Activated effector memory CD4-positive, alpha-beta T cell treated with Interleukin-2 at 50 U/mL for 16 hours (primary cell): ENCODE results near the gene CD28.
"Not testable (repeated sequence)": the region's sequence is repeated elsewhere in the genome, so short reads cannot be mapped to it uniquely, and the experiment has no call there.

ENCODE experiments used
- DNase-seq: peaks from one replicate; pipeline ENCODE4 v3.0.0-alpha.2; 2020

The CD28 gene

DNA sequence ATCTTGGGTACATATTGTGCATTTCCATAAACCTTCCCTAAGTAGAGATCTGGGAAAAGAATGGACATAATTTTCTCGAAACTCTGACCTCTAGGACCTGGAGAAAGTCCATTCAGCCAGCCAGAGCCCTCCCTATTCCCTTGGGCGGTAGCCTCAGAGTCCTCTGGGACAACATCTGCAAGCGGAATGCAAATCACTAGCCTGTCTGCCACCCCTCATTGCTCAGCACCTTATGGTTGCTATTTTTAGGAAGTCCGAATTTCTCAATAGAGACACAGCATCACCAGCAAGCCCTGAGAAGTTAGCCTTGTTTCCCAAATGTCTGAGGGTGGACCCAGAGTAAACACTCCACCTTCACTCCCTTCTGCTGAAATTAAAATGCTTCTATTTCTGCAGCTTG, 17.6 kb upstream of the CD28 start:
- no peak for DNase-seq

DNA sequence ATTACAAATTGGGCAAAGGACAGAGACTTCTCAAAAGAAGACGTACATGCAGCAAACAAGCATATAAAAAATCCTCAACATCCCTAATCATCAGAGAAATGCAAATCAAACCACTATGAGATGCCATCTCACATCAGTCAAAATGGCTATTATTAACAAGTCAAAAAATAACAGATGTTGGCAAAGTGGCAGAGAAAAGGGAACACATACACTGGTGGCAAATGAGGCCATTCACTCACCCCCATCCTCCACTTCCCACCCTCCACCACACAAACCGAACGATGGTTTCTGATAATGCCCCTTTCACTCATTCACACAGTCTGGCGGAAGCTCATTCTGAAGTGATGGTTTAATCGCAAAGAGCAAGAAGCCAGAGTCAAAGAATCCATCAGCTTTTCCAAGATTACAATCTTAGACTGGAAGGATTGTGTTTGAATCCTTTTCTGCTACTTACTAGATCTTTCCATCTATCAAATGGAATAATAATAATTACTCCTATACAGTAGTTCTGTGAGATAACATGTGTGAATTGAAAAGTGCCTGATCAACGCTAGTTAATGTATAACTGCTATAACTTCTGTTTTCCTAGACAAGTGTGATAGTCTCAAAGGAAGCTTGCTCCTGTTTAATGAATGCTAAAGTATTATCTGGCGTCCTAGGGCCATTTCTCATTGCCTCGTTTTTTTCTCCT, 16.9 kb upstream of the CD28 start:
- no peak for DNase-seq

DNA sequence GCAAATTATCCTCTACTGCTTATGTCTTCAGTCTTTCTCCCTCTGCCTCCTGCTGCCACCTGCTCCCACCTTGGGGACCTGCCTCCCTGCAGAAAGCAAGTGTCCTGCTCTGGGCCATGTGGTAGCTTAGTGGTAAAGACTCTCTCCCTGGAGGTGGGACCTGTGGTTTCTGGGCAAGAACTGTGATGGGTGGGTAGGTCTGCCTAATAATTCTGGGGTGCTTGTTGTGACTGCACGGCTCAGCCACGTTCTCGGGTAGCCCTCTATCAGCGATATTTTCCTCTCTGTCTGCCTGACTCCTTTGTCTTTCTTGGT, 16.4 kb upstream of the CD28 start:
- DNase-seq, result no peak

DNA sequence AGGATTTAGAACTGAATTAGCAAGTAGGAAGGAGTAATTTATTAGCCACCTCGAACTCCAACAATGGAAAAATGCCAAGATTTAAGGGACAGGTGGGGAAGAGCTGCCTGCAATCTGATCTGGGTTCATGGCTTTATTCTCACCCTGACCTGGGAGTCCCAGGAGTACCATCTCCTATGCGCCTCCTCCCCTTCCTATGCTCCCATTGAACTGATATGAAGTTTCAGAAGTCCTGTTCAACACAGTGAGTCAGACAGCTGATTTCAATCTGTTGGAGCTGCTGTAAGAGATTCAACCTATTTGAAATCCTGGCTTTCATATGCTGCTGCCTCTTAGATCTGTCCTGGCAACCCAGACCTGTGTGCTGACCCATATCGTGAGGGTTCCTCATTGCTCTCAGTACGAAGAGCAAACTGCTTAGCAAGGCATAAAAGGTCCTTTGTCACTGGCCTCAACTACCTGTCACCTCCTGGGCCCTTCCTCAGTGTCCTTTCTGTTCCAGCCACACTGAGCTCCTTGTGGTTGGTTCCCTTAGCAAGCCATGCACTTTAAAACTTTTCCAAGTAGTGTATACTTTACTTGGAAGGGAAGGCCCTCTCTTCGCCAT, 15.9 kb upstream of the CD28 start:
- no peak for DNase-seq

DNA sequence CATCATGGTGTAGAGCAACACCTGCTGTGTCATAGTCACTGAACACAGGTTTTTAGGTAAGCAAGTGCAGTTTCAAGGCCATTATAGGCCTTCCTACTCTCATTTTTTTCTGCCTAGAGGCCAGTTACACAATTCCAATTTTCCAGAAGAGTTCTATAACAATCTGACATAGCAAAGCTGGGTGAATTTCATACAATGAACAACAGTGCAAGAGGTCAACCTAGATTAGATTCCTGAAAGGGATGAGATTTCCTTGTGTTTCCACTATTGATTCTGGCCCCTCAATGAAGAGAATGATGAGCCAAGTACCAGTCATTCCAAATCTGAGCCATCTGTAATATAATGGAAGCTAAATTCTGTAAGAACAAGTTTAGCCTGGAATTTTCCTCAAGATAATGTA, 15.3 kb upstream of the CD28 start:
- no peak for DNase-seq

DNA sequence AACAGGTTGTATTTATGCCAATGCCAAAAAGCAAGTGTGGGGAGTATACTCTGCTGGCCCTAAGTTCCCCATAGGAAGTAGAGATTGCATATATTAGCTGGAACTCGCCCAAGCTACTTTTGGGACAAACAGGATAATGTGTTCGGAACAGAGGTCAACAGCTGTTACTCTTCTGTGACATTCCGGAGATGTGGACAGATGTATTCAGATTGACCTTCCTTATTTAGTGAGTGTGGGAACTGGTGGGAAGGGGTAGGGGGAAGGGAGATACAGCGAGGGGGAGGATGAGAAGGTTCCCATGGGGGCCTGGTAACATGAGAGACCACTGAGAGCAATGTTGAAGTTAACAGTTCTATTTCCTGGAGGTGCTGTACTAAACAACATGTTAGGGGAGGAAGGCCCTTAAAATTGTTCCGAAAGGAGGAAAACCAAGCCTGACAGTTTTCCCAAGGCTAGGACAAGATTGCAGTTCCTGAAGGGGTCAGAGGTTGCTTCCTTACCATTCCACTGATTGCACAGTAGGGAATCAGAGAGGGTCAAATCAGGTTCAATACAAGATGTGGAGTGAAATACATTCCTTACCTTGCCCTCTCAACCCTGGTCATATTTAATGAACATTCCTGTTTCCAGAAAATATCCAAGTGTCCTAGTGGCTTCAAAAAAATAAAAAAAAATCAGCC, 14.3 kb upstream of the CD28 start:
- DNase-seq, result no peak

DNA sequence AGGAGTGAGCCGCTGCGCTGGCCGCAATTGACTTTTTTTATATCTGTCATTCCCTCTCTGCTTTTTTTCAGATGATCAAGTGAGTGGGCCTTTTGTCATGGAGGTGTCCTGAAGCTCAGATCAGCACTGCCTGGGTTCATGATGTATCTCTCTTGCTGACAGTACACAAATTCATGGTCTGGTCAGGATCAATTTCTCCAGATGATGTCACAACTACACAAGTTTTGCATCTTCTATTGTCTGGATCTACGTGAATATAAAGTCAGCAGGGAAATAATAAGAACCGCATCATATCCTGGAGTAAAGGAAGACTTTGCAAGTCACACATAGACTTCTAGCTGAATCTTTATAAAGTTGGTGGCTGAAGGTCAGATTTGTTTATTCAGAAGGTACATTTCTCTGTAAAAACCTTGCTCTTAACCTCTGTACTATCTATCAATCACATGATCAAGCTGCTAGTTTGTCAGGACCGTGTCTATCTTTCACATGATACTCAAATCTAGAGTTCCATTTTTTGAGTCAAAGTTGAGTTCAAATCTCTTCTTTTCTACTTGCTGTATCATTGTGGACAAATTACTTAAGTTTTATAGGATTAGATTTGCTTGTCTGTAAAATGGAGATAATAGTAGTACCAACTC, 13.1 kb upstream of the CD28 start:
- DNase-seq, result no peak

DNA sequence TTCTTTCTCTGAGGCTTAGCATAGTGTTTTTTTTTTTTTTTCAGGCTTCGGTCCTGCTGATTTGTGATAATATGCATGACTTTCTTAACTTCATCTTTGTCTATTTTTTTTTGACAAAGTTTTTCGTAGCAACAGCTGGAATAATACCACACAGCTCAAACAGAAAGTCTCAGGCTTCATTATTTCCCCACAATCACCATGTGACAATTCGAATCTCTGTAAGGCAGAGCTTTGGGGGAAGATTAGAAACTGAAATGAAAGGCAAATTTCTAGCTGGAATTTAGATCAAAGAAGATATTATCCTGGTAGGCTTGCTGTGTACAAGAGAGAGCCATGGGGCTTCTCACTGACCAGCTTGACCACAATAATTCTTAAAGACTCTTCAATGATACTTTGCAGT, 12.2 kb upstream of the CD28 start:
- no peak for DNase-seq

DNA sequence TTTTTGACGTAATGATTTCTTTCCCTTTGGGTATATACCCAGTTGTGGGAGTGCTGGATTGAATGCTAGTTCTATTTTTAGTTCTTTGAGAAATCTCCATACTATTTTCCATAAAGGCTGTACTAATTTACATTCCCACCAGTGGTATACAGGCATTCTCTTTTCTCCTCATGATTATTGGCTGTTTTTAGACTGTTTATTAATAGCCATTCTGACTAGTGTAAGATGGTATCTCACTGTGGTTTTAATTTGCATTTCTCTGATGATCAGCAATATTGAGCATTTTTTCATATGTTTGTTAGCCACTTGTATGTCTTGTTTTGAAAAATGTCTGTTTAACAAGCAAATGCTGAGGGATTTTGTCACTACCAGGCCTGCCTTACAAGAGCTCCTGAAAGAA, 9.2 kb upstream of the CD28 start:
- DNase-seq, result no peak

DNA sequence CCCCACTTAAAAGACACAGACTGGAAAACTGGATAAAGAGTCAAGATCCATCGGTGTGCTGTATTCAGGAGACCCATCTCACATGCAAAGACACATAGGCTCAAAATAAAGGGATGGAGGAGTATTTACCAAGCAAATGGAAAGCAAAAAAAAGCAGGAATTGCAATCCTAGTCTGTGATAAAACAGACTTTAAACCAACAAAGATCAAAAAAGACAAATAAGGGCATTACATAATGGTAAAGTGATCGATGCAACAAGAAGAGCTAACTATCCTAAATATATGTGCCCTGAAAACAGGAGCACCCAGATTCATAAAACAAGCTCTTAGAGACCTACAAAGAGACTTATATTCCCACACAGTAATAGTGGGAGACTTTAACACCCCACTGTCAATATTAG, 8.7 kb upstream of the CD28 start:
- DNase-seq, result not testable (repeated sequence)

DNA sequence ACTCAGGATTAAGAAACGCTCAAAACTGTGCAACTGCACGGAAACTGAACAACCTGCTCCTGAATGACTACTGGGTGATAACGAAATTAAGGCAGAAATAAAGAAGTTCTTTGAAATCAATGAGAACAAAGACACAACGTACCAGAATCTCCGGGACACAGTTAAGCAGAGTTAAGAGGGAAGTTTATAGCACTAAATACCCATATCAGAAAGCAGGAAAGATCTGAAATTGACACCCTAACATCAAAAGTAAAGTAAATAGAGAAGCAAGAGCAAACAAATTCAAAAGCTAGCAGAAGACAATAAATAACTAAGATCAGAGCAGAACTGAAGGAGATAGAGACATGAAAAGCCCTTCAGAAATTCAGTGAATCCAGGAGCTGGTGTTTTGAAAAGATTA, 8.0 kb upstream of the CD28 start:
- not testable (repeated sequence) for DNase-seq

DNA sequence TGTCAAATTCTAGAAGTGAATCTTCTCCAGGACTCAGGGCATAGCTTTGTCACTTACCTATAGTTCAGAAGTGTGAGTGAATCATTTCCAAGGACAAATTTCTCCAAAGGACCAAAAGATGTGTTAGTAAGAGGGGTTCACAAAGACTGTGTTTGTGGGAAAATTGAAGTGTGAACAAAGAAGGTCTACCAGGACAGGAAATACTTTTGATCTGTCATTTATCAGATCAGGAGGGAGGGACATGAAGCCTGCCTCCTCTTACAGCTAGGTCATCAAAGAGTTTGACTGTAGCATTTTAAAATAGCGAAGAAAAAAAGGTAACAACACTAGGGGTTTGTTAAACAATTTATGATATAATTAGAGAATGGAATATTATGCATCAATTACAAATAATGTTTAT, 2.0 kb upstream of the CD28 start:
- no peak for DNase-seq

DNA sequence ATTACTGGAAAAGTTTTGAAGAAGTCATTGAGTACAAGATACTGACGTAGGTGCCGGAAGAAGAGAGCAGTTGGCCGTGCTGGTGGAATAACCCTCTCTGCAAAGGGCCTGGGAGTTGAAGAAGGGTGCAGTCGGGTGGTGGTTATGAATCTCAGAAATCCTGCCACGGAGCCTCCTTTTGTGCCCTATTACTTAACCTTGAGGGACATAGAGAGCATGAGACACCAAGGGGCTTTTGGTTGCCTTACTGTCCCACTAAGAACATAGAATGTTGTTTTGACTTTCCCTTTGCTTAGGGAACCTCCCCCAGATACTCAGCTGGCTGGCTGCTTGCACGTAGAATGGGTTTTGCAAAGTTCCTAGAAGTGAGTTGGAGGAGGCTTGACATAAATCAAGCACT, 1.3 kb upstream of the CD28 start:
- DNase-seq, result peak; percentile 18

DNA sequence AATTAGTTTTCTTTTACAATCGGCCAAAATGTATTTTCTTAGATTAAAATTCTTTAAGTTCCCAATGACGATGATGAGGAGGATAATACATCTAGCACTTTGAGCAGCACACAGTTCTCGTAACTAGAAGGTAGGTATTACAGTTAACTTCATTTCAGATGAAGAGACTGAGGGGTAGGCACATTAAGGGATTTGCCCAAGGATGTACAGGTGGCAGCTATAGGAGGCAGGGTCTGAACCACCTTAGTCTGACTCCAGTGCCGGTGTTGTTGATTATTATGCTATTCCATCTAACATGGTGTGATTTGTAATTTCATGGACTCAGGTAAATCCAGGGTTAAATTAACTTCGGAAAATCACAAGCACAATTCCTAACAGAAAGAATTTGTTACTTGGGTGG, 1.1 kb downstream of the CD28 start:
- DNase-seq, result no peak

DNA sequence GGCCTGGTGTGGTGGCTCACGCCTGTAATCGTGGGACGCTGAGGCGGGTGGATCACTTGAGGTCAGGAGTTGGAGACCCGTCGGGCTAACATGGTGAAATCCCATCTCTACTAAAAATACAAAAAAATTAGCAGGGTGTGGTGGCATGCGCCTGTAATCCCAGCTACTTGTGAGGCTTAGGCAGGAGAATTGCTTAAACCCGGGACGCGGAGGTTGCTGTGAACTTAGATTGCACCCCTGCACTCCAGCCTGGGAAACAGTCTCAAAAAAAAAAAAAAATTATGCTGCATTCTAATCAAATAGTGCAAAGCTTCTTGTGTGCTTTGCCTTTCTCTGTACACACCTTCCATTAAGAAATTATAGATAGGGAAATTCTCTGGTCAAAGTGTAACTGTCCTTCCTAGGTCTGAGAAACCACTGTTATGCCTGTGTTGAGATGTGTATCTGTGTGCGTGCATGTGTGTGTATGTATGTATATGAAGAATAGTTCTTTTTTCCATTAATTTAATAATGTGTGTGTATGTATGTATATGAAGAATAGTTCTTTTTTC, 2.5 kb downstream of the CD28 start:
- DNase-seq, result no peak

DNA sequence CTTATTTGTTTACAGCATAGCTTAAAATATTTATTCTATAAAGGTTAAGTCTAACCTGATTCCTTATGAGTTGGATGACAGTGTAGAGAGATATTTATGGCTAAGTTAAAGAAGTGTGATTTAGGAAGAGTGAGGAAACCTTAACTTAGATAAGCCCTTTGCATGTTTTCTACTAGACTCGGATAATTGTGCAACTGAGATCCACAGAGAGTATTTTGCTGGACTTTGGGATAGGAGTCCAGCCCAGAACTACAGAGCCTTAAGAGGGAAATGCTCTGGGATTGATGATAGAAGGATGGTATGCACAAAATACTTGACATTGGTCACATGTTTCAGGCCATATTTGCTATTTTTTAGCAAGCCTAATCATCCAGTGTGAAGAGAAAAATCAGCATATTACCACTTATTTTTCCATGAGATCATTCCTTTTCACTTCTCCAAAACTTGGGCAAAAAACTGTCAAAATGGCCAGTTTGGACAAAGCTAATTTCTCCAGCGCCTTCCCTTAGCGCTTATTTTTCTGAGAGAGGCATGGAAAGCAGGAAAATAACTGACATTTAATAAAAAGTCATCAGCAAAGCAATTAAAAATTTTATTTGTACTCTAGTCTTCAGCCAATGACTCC, 3.1 kb downstream of the CD28 start:
- no peak for DNase-seq

DNA sequence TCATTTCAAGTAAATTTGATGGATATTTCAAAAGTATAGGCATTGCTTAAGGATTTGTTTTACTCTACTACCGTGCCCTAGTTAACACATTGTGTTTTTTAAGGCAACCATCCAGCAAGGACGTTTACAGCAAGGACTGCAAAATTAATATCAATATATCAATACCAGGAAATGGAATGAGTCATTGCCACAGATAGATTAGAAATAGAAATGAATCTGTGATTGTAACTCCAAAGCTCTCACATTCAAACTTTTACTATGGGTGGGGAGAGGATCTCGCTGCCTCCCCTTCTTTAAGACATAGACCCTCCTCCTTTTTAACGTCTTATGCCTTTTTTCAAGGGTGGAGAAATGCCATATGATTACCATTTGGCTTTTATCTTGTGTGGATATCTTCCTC, 3.8 kb downstream of the CD28 start:
- no peak for DNase-seq

DNA sequence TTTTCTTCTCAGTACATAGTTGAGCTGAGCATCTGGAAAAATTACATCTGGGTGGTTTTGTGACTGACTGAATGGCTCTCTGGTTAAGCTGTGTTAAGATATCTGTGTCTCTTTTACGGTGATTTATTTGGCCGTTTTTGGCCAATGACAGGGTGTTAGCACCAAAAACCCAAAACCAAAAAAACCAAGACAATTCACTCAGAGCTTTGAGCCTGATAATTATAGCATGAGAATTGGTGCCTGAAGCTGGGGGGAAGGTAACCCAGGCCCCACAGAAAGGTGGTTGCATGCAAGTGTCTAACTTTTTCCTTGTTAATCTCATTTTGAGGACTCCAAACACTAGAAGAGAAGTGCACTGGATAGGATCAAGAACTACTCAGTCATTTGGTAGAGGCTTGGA, 4.5 kb downstream of the CD28 start:
- DNase-seq, result no peak

DNA sequence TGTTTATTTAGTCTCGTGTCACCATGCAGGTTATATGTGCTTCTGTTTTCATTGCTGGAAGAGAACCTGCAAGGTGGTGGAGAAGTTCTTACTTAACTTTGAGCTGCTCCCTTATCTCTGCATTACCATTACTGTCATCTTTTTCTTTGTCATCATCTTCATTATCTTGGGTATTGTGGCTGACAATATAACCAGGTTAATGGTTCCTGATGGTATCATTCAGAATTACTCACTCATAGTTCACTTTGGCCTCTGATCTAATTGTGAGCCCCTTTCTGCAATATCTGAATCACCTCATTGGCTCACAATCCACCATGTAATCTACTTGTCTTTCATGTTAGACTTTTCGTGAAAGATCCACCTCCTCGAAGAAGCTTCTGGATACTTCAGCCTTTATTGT, 5.0 kb downstream of the CD28 start:
- DNase-seq, result no peak

DNA sequence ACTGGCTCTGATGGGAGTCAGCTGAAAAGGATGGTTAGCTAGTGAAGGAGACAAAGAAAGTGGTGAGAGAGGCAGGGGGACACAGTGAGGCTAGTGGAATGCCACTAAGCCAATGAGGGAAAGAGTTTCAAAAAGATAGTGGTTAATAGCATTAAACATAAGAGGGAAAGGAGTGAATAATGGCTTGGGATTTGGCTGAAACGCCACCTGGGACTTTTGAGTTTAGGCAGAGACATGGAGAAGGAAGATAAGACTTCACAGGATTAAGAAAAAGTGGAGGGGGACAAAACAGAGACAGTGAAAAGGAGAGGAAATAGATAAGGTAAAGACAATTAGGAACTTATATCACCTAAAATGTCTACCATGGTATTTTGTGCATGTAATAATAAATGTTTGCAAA, 6.9 kb downstream of the CD28 start:
- DNase-seq, result no peak

DNA sequence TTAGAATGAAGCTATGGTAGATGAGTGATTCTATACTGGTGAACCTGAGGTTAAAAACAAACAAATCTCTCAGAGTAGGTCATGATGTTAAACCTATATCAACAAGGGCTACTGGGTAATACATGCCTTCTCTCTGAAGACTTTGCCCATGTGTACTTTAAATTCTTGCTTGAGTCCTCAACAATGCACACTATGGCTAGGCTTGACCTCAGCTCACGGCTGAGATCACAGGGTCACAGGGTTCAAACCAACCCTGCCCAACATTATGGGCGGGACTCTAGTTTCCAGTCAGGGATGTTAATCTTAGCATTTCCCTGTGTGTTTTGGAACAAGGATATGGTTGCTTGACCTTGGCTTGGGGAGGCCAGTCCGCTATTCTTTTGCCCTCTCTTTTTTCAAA, 7.7 kb downstream of the CD28 start:
- no peak for DNase-seq

DNA sequence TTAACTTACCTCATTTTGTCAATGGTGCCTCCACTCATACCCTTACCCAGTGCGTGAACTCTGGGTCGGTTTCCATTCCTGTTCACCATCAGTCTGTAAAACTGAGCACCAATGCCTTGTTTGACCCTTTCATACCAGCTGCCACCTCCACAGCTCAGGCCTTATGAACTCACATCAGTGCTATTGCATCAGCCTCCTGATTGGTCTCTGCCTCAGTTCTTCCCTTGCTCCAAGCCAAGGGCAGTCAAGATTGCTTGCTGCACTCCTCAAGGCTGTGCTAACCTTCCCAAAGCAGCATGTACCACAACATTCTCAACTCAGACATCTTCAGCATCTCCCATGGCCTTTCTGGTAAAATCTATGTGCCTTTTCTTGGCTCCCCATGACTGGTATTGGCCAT, 9.3 kb downstream of the CD28 start:
- no peak for DNase-seq

DNA sequence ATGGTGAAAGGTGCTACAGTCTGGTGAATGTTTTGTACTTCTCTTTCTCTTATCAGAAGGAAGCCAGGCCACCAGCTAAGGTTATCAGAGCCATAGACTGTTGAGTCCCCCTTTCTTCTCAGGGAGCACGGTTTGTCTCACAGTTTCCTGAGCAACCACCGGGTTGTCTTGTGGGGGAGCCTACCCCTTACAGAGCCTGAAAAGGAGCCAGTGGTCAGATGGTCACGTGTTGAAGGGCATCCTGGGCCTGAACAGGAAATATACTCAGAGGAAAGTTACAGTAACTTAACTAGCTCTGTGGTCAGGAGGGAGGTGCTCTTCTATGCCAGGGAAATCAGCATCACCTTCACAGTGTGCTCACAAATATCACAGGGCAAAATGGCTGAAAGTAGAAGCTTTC, 11.6 kb downstream of the CD28 start:
- DNase-seq, result peak; percentile 37
